ENCODE data around the gene SIRT1.
A peak's percentile ranks its signal among the peaks of the same experiment; 100 is the strongest.
"Not testable (repeated sequence)": the region's sequence is repeated elsewhere in the genome, so short reads cannot be mapped to it uniquely, and the experiment has no call there.

The SIRT1 gene

DNA sequence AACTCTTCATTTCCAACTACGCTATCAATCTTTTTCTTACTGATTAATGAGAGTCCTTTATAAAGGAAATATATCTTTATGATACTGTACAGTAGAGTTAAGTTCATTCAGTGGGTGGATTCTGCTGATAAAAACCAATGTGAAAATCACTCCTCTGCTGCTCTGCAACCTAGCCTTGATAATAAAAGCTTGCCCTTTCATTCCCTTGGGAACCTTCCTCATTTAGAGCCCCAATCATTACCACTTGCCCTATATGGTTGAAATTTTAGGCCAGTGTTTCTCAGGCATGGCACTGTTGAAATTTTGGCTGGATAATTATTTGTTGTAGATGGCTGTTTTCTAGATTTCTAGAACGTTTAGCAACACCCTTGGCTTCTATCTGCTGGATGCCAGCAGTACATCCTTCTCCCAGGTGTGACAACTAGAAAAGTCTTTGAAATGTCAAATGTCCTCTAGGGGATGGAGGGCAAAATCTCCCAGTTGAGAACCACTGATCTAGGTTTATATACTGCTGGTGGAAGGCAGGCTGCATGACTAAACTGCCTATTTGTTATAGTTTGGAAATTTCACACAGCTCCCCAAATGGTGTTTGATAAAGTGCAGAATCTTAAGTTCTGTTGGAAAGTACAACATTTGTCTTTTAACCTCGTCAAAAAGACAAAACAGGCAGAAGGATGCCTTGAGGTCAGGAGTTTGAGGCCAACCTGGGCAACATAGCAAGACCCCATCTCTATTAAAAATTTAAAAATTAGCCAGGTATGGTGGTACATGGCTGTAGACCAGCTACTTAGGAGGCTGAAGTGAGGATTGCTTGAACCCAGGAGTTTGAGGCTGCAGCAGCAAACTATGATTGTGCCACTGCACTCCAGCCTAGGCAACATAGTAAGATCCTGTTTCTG lies 8.9 kb upstream of the SIRT1 start:
- Histone ChIP-seq H3K9ac (ENCODE audit: low read depth in 1 of 2, low read length in 2 of 2) (no peak overlapping the region), H3K4me1 (ENCODE audit: control insufficient read depth in 1 of 2, insufficient read depth in 2 of 2, low read length in 2 of 2) (no peaks in the 10 kb centered on the region), H3K4me3 (ENCODE audit: low read depth in 1 of 2, low read length in 2 of 2) (no peak overlapping the region), H3K27me3 (ENCODE audit: control insufficient read depth in 1 of 2, insufficient read depth in 2 of 2, low read length in 2 of 2) (no peaks in the 10 kb centered on the region), H3K27ac (ENCODE audit: low read depth, low read length) (no peak overlapping the region), H3K9me3 (ENCODE audit: control insufficient read depth in 1 of 2, low read length in 2 of 2) (no peaks in the 10 kb centered on the region), H3K36me3 (ENCODE audit: control insufficient read depth in 1 of 2, insufficient read depth in 2 of 2, low read length in 2 of 2) (no peaks in the 10 kb centered on the region)

GRCh38 chr10:67877421-67877820 lies 7.0 kb upstream of the SIRT1 start:
- not testable (repeated sequence) for H3K27me3 ChIP-seq (ENCODE audit: control insufficient read depth in 1 of 2, insufficient read depth in 2 of 2, low read length in 2 of 2); H3K4me3 ChIP-seq (ENCODE audit: low read depth in 1 of 2, low read length in 2 of 2)

GRCh38 chr10:67878133-67878532 lies 6.3 kb upstream of the SIRT1 start:
- no peak overlapping the region for H3K4me3 ChIP-seq (ENCODE audit: low read depth in 1 of 2, low read length in 2 of 2)
- no peak overlapping the region for H3K27ac ChIP-seq (ENCODE audit: low read depth, low read length)
- no peaks in the 10 kb centered on the region for H3K27me3 ChIP-seq (ENCODE audit: control insufficient read depth in 1 of 2, insufficient read depth in 2 of 2, low read length in 2 of 2)
- no peaks in the 10 kb centered on the region for H3K9me3 ChIP-seq (ENCODE audit: control insufficient read depth in 1 of 2, low read length in 2 of 2)
- H3K9ac ChIP-seq (ENCODE audit: low read depth in 1 of 2, low read length in 2 of 2) = no peak overlapping the region
- no peaks in the 10 kb centered on the region for H3K36me3 ChIP-seq (ENCODE audit: control insufficient read depth in 1 of 2, insufficient read depth in 2 of 2, low read length in 2 of 2)
- no peaks in the 10 kb centered on the region for H3K4me1 ChIP-seq (ENCODE audit: control insufficient read depth in 1 of 2, insufficient read depth in 2 of 2, low read length in 2 of 2)

More at GRCh38 chr10:67877421-67877820, 7.0 kb upstream of the SIRT1 start:
- H3K27ac ChIP-seq (ENCODE audit: low read depth, low read length); H3K4me1 ChIP-seq (ENCODE audit: control insufficient read depth in 1 of 2, insufficient read depth in 2 of 2, low read length in 2 of 2); H3K9me3 ChIP-seq (ENCODE audit: control insufficient read depth in 1 of 2, low read length in 2 of 2); H3K9ac ChIP-seq (ENCODE audit: low read depth in 1 of 2, low read length in 2 of 2); H3K36me3 ChIP-seq (ENCODE audit: control insufficient read depth in 1 of 2, insufficient read depth in 2 of 2, low read length in 2 of 2): not testable (repeated sequence)

DNA sequence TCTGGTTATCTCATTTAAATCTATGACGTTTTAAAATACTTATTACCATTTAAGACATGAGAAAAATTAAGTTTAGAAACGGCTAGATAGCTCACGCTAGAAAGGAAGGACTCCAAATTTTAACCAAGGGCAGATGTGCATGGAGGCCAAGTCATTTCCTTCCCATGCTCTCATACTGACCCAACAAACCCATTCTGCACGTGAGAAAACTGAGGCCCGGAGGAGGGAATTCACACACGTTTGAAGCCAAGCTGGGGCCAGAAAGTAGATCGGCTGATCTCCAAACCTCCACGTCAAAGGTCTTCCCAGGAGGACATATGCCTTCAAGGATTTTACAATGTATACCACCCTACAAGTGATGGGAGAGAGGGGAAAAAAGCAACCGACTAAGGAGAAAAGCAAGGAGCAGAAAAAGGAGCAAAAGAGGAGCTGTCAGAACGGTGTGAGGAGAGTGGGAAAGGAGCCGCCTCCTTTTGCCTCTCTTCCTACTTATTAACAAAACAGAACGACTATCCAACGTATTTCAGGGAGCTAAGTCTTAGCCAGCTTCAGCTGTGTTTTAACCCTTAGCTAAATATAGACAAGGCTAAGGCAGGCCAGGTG lies 645 bp upstream of the SIRT1 start:
- peak overlapping the region; percentile 87 for H3K27ac ChIP-seq (ENCODE audit: low read depth, low read length)
- peak overlapping the region; percentile 88 to 93 for H3K4me3 ChIP-seq (ENCODE audit: low read depth in 1 of 2, low read length in 2 of 2)
- peaks cover 3 to 12% of the 10 kb centered on the region in 2 donors for H3K36me3 ChIP-seq (ENCODE audit: control insufficient read depth in 1 of 2, insufficient read depth in 2 of 2, low read length in 2 of 2)
- peak overlapping the region; percentile 79 to 81 for H3K9ac ChIP-seq (ENCODE audit: low read depth in 1 of 2, low read length in 2 of 2)
- H3K9me3 ChIP-seq (ENCODE audit: control insufficient read depth in 1 of 2, low read length in 2 of 2) = no peaks in the 10 kb centered on the region
- no peaks in the 10 kb centered on the region for H3K27me3 ChIP-seq (ENCODE audit: control insufficient read depth in 1 of 2, insufficient read depth in 2 of 2, low read length in 2 of 2)
- peaks cover 6 to 15% of the 10 kb centered on the region in 2 donors for H3K4me1 ChIP-seq (ENCODE audit: control insufficient read depth in 1 of 2, insufficient read depth in 2 of 2, low read length in 2 of 2)

- peak overlapping the region; percentile 72 to 81 for H3K9ac ChIP-seq (ENCODE audit: low read depth in 1 of 2, low read length in 2 of 2)
- peaks cover 13 to 25% of the 10 kb centered on the region in 2 donors for H3K36me3 ChIP-seq (ENCODE audit: control insufficient read depth in 1 of 2, insufficient read depth in 2 of 2, low read length in 2 of 2)
- peaks cover 6 to 15% of the 10 kb centered on the region in 2 donors for H3K4me1 ChIP-seq (ENCODE audit: control insufficient read depth in 1 of 2, insufficient read depth in 2 of 2, low read length in 2 of 2)
- H3K9me3 ChIP-seq (ENCODE audit: control insufficient read depth in 1 of 2, low read length in 2 of 2) = no peaks in the 10 kb centered on the region
- no peaks in the 10 kb centered on the region for H3K27me3 ChIP-seq (ENCODE audit: control insufficient read depth in 1 of 2, insufficient read depth in 2 of 2, low read length in 2 of 2)
- peak overlapping the region; percentile 88 to 93 for H3K4me3 ChIP-seq (ENCODE audit: low read depth in 1 of 2, low read length in 2 of 2)
- peak overlapping the region; percentile 87 for H3K27ac ChIP-seq (ENCODE audit: low read depth, low read length)
Observed at GRCh38 chr10:67884842-67885670, 600 bp downstream of the SIRT1 start.

GRCh38 chr10:67893637-67894036 lies 9.2 kb downstream of the SIRT1 start:
- Histone ChIP-seq H3K4me1 (ENCODE audit: control insufficient read depth in 1 of 2, insufficient read depth in 2 of 2, low read length in 2 of 2) (no peaks in the 10 kb centered on the region), H3K9ac (ENCODE audit: low read depth in 1 of 2, low read length in 2 of 2) (no peak overlapping the region), H3K4me3 (ENCODE audit: low read depth in 1 of 2, low read length in 2 of 2) (no peak overlapping the region), H3K27ac (ENCODE audit: low read depth, low read length) (no peak overlapping the region), H3K9me3 (ENCODE audit: control insufficient read depth in 1 of 2, low read length in 2 of 2) (no peaks in the 10 kb centered on the region), H3K27me3 (ENCODE audit: control insufficient read depth in 1 of 2, insufficient read depth in 2 of 2, low read length in 2 of 2) (no peaks in the 10 kb centered on the region), H3K36me3 (ENCODE audit: control insufficient read depth in 1 of 2, insufficient read depth in 2 of 2, low read length in 2 of 2) (peaks cover 19 to 80% of the 10 kb centered on the region in 2 donors)

DNA sequence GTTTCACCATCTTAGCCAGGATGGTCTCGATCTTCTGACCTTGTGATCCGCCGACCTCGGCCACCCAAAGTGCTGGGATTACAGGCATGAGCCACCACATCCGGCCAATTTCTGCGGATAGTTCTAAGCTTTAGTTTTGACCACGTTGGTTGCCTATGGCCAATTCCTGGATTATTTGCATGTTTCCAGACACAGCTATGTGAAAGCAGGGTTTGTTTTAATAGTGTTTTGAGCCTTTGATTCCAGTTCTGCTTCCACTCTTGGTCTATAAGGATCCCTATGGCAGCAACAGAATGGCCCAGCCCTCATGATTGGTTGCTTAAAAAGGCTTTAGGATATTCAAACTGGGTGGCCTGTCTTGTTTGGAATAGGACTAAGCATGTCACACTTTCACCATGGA lies 19.1 kb downstream of the SIRT1 start:
- Histone ChIP-seq H3K9ac (ENCODE audit: low read depth in 1 of 2, low read length in 2 of 2) (no peak overlapping the region), H3K27ac (ENCODE audit: low read depth, low read length) (no peak overlapping the region), H3K4me3 (ENCODE audit: low read depth in 1 of 2, low read length in 2 of 2) (no peak overlapping the region), H3K36me3 (ENCODE audit: control insufficient read depth in 1 of 2, insufficient read depth in 2 of 2, low read length in 2 of 2) (peaks cover 20 to 58% of the 10 kb centered on the region in 2 donors), H3K27me3 (ENCODE audit: control insufficient read depth in 1 of 2, insufficient read depth in 2 of 2, low read length in 2 of 2) (no peaks in the 10 kb centered on the region), H3K4me1 (ENCODE audit: control insufficient read depth in 1 of 2, insufficient read depth in 2 of 2, low read length in 2 of 2) (no peaks in the 10 kb centered on the region), H3K9me3 (ENCODE audit: control insufficient read depth in 1 of 2, low read length in 2 of 2) (no peaks in the 10 kb centered on the region)

DNA sequence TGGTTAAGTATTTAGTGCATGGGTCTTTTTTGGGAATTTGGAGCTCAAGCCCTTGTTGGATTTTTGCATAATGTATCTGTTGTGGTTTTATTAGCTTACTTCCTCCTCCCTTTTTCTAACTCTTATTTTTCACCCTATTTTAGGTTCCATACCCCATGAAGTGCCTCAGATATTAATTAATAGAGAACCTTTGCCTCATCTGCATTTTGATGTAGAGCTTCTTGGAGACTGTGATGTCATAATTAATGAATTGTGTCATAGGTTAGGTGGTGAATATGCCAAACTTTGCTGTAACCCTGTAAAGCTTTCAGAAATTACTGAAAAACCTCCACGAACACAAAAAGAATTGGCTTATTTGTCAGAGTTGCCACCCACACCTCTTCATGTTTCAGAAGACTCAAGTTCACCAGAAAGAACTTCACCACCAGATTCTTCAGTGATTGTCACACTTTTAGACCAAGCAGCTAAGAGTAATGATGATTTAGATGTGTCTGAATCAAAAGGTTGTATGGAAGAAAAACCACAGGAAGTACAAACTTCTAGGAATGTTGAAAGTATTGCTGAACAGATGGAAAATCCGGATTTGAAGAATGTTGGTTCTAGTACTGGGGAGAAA lies 28.0 kb downstream of the SIRT1 start:
- Histone ChIP-seq H3K27me3 (ENCODE audit: control insufficient read depth in 1 of 2, insufficient read depth in 2 of 2, low read length in 2 of 2) (no peaks in the 10 kb centered on the region), H3K9ac (ENCODE audit: low read depth in 1 of 2, low read length in 2 of 2) (no peak overlapping the region), H3K36me3 (ENCODE audit: control insufficient read depth in 1 of 2, insufficient read depth in 2 of 2, low read length in 2 of 2) (peaks cover 49 to 82% of the 10 kb centered on the region in 2 donors), H3K27ac (ENCODE audit: low read depth, low read length) (no peak overlapping the region), H3K9me3 (ENCODE audit: control insufficient read depth in 1 of 2, low read length in 2 of 2) (no peaks in the 10 kb centered on the region), H3K4me3 (ENCODE audit: low read depth in 1 of 2, low read length in 2 of 2) (no peak overlapping the region), H3K4me1 (ENCODE audit: control insufficient read depth in 1 of 2, insufficient read depth in 2 of 2, low read length in 2 of 2) (no peaks in the 10 kb centered on the region)

GRCh38 chr10:67914777-67915340 lies 30.4 kb downstream of the SIRT1 start:
- no peak overlapping the region for H3K4me3 ChIP-seq (ENCODE audit: low read depth in 1 of 2, low read length in 2 of 2)
- no peaks in the 10 kb centered on the region for H3K9me3 ChIP-seq (ENCODE audit: control insufficient read depth in 1 of 2, low read length in 2 of 2)
- no peak overlapping the region for H3K9ac ChIP-seq (ENCODE audit: low read depth in 1 of 2, low read length in 2 of 2)
- H3K4me1 ChIP-seq (ENCODE audit: control insufficient read depth in 1 of 2, insufficient read depth in 2 of 2, low read length in 2 of 2) = no peaks in the 10 kb centered on the region
- no peak overlapping the region for H3K27ac ChIP-seq (ENCODE audit: low read depth, low read length)
- H3K27me3 ChIP-seq (ENCODE audit: control insufficient read depth in 1 of 2, insufficient read depth in 2 of 2, low read length in 2 of 2) = no peaks in the 10 kb centered on the region
- peaks cover 35 to 67% of the 10 kb centered on the region in 2 donors for H3K36me3 ChIP-seq (ENCODE audit: control insufficient read depth in 1 of 2, insufficient read depth in 2 of 2, low read length in 2 of 2)

Measured in duodenal mucosa (tissue), 2 donors.